ENCODE measurements around the gene BANP.
"Not testable (repeated sequence)": the region's sequence is repeated elsewhere in the genome, so short reads cannot be mapped to it uniquely, and the experiment has no call there.

Gene BANP

DNA sequence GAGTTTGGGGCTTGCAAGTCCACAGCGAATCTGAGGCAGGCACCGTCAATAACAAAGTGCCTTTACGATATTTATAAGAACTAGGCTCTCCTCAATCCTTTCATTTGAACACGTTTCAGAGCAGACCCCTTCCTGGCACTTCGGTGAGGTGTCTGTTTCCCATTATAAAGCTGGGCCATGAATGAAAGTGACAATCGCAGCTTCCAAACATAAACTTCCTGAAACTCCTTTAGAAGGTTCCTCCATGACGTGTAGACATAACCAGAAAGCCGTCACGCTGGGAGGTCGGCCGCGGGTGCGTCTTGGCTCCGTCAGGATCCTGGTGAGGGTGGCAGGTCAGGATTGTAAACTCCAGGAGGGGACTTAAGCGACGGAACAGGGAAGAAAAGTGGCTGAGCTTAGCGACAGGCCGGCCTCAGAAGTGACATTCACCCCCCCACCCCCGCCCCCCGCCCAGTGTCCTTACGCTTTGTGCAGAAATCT is 150.4 kb downstream of the BANP start:
- not testable (repeated sequence) for DNase-seq (ENCODE audit: low read depth in 2 of 2)

DNA sequence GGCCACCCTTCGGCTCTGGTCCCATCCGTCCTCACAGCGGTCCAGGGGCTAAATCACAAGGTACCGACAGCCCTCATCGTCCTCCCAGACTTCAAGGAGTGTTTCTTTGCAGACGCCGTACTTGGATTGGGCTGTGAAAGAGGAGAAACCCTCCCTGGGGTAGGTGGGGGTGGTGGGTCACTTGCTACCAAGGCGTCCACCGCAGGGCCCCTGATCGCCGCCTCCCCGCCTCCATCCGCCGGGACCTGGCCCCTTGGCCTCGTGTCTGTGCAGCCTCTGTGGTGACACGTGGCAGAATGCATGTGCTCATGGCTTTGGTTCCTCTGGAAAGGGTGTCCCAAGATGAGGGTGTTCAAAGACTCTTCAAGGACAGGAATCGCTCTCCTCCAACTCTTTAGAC is 151.4 kb downstream of the BANP start:
- DNase-seq (ENCODE audit: low read depth in 2 of 2), result no peak

DNA sequence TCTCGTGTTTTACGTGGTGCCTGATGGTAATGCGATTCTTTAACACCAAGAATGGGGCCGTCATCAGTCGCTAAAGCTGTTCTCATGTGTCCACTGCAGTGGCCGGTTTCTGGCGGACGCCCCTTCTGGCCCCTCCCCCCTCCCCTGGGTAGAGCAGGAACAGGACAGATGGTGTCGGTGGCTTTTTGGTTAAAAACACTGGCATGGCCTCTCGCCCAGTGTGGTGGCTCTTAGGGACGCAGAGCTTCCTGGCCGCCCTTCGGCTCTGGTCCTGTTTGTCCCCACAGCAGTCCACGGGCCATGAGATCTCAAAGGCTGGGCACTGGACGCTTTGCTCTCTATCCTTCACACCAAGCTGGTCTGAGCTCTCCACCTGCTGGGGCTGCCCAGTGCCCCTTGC is 151.8 kb downstream of the BANP start:
- DNase-seq (ENCODE audit: low read depth in 2 of 2), result no peak

DNA sequence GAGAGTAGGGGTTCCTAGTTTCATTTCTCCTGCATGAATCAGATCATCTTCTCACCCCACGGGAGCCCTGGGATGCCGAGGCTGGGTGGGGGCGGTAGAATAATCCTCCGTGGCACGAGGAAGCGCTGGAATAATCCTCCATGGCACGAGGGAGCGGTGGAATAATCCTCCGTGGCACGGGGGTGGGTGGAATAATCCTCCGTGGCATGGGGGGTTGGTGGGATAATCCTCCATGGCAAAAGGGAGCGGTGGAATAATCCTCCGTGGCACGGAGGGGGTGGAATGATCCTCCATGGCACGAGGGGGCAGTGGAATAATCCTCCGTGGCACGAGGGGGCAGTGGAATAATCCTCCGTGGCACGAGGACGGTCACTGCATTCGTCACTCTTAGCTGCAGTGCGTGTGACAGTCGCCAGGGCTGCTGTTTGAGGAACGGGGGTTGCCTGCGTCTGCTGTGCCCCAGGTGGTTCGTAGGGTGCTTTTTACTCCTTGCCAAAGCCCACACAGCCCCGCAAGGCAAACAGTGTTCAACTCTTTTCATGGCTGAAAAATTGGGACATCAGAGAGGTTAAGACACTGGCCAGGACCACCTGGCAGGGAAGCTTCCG is 152.5 kb downstream of the BANP start:
- no peak for DNase-seq (ENCODE audit: low read depth in 2 of 2)

DNA sequence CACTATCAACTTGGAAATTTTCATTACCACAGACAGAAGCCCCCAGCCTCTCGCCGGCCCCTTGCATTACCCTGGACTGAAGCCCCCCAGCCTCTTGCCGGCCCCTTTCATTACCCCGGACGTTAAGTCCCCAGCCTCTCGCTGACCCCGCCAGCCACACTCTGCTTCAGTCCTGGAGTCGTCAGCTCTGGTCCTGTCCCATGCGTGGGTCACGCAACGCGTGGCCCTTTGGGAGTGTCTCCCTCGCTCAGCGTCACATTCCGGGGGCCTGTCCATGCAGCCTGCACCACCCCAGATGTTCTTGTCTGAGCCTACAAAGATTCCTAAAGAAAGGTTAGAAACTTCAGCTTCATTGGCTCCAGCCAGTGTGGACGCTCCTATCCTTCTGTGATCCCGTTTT is 153.1 kb downstream of the BANP start:
- not testable (repeated sequence) for DNase-seq (ENCODE audit: low read depth in 2 of 2)

DNA sequence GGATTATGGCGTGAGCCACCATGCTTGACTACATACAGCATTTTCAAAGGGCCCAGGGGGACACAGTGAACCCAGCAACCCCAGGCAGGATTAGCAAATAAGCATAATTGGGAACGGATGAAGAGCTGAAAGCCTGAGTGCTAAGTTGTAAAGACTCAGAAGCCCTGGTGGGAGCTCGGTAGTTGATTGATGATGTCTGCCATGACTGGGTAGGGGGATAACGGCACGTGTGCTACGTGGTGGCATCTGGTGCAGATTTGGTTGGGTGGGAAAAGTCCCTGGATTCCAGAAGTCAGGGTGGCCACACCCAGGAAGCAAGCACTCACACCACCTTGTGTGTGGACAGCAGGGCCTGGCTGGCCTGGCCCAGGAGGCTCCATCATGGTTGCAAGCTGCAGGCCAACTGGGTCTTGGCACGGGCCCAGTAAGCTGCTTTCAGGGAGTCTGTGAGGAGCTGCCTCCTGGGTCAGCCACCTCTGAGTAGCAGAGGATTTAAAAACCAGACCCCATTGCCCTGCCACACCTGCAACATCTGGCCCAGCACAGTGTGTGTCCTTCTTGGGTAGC is 154.4 kb downstream of the BANP start:
- not testable (repeated sequence) for DNase-seq (ENCODE audit: low read depth in 2 of 2)

DNA sequence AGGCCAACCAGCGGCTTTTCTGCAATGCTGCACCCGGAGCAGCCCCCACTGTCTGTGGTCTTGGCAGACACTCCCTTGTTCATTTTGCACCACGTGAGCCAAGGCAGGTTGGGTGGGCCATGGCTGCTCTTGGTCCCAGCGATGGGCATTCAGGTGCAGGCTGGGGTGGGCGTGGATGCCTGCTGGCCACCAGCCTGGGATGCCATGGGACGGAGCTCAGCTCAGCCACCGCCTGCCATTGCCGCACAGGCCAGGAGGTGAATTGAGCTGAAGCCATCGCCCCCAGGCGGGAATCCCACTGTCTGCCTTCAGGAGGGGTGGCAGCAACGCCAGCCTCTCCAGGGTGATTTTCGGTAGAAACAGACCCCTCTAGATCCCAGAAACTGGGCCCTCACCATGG is 155.3 kb downstream of the BANP start:
- not testable (repeated sequence) for DNase-seq (ENCODE audit: low read depth in 2 of 2)

DNA sequence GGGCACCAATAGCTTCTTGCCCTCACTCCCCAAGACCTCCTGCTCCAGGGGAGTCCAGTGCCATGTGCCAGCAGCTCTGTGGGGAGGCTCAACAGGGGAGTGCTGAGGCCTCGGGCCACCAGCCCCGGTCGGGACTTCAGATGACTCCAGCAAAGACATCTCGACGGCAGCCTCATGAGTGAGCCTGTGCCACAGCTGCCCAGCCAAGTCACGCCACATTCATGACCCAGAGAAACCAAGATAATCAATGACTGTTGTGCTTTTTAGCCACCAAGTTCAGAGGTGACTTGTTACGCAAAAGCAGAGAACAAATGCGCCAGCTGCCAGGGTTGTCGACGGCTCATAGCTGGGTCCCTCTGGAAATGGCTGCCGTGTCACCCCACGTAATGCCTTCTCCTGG is 157.5 kb downstream of the BANP start:
- no peak for DNase-seq (ENCODE audit: low read depth in 2 of 2)

DNA sequence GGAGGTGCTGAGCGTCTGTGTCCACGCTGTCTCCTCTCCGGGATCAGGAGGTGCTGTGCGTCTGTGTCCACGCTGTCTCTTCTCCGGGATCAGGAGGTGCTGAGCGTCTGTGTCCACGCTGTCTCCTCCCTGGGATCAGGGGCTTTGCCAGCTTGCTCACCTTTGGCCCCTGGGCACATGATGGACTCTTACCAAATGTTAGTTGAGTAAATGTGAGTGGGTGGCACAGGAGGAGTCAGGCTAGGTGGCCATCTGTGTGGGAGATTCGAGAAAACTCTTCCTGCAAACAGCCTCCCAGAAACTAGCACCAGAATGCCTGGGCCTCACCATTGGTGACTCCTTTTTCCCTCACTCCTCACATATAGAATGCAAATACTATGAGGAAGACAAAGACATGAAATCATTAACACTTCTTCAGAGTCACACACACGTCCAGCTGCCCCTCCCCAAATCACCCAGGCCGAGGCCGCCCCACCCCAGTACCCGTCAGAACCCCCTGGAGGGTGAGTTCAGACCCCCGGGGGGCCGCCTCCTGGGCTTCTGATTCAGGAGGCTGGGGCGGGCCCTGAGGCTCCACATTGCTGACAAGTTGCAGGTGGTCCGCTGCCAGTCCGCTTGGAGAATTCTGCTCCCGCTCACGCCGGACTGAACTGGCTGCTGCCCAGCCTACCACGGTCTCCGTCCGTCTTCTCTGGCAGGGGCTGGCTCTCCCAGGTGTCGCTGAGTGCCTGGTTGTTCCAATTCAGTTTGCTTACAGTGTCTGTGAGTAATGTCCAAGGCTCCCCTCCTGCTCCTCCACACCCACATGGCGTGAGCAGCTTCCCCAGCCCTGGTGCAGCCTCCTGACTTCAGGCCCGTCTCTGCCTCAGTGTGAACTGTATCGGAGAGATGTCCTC is 158.7 kb downstream of the BANP start:
- not testable (repeated sequence) for DNase-seq (ENCODE audit: low read depth in 2 of 2)

DNA sequence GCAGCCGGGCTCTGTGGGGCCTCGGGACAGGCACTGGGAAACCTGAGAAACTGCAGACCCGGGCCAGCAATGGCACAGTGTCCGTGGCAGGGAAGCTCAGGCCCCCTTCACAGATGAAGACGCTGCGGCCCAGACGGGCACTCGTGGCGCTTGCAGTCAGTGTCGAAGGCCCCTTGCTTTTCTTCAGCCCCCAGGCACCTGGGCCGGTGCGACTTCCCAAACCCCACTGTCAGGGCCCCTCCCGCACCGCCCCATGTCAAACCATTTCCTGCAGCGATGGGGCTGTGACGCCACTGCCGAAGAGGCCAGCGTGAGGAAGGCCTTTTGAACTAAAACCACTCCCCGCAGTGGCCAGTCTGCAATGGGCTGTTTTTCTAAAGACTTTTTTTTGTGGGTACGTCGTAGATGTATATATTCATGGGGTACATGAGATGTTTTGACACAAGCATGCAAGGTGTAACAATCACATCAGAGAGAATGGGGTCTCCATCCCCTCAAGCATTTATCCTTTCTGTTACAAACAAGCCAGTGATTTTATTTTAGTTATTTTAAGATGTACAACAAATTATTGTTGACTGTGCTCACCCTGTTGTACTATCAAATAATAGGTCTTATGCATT is 159.8 kb downstream of the BANP start:
- DNase-seq (ENCODE audit: low read depth in 2 of 2), result not testable (repeated sequence)

DNA sequence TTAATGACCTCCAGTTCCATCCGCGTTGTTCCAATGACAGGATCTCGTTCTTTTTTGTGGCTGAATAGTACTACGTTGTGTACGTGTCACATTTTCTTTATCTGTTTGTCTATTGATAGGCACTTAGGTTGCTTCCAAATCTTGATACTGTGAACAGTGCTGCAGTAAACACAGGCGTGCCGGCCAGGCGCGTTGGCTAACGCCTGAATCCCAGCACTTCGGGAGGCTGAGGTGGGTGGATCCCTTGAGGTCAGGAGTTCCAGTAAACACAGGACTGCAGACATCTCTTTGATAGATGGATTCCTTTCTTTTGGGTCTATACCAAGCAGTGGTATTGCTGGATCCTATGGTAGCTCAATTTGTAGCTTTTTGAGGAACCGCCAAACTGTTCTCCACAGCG is 160.7 kb downstream of the BANP start:
- not testable (repeated sequence) for DNase-seq (ENCODE audit: low read depth in 2 of 2)

DNA sequence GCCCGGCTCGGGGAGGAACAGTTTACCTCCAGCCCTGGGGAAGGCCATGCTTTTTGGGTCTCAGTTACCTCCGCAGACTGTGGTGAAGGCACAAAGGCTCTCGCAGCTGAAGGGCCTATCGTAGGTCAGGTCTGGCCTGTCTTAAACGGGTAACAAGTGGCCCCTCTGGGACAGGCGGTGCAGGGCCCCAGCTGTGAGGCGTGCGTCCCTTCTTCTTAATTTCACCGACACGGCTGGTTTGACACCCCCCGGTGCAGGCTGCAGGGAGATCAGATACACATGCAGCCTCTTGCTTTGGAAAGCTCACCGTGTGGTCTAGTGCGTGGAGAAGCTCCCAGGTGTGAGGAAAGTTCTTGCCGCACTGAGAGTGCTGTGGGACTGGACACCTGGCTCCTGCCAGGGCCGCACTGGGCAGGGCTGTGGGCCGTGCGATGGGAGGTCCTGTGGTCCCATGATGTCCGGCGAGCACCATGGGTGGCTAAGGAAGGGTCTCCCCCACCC is 162.4 kb downstream of the BANP start:
- no peak for DNase-seq (ENCODE audit: low read depth in 2 of 2)

DNA sequence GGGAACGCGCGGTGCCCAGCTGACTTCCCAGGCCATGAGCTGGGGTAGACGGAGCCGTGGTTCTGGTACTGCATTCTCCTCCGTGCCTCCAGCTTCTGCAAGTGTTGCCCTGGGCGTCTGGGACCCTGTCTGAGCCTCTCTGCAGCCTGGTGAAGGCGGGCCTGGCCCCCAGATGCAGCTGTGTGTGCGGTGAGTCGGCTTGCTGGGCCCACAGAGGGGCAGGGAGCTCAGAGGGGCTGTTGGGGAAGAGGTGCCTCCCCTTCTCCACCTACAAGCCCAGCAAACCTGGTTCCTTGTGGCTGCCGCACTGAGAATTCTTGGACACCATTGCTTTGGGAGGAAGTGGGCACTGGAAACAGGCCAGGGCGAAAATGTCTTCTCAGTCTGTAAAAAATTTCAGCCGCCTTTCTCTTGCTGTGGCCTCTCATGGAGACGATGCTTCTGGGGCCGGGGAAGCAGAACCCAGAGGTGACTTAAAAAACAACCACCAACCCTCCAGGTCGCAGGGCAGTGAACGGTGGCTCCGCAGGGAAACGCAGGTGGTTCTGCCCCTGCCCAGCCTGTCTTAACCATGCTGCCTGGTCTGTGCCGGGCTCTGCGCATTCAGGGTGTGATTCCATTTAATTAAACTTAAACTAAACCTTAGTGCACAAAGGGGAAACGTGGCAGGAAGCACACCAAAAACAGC is 163.5 kb downstream of the BANP start:
- DNase-seq (ENCODE audit: low read depth in 2 of 2), result not testable (repeated sequence)

DNA sequence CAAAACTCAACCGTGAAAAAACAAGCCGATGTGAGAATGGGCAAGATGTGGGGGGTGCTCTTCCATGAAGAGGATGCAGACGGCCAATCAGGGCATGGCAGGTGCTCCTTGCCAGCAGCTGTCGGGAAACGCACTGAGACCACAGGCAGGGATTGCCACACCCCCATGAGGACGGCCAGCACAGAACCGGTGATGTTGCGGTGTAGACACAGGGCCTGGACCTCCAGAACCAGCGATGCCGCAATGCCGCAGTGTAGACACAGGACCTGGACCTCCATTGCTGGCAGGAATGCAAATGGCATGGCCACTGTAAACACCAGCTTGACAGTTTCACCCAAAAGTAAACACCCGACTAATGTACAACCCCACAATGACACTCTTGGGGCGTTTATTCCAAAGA is 164.9 kb downstream of the BANP start:
- DNase-seq (ENCODE audit: low read depth in 2 of 2), result no peak

DNA sequence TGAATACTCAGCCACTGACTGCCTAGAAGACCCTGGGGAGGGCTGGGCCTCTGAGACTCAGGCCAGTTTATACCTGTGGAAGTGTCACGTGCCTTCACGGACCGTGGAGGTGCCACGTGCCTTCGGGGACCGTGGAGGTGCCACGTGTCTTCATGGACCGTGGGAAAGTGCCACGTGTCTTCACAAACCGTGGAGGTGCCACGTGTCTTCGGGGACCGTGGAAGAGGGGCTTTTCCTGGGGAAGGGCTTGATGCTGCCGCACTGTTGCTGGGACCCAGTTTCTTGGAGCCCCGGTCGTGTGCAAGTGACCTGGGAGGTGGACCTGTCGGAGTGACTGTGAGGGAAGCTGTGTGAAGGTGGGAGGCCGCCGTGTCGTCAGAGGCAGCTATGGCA is 166.2 kb downstream of the BANP start:
- no peak for DNase-seq (ENCODE audit: low read depth in 2 of 2)

DNA sequence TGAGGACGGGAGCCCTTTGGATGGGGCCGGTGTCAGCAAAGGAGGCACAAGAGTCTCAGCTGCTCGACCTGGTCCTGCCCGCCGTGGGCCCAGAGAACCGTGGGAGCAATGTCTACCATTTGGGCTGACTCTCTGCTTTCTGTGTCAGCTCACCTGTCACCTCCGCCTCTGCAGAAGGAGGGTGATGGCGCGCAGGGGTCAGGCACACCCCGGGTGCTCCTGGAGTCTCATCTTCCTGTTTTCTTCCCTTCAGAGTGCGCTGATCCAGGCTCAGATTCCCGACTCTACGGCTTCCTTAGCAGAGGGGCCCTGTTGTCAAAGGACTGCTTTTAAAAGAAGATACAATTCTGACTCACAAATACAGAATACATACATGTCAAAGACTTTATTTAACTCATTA is 167.1 kb downstream of the BANP start:
- no peak for DNase-seq (ENCODE audit: low read depth in 2 of 2)

DNA sequence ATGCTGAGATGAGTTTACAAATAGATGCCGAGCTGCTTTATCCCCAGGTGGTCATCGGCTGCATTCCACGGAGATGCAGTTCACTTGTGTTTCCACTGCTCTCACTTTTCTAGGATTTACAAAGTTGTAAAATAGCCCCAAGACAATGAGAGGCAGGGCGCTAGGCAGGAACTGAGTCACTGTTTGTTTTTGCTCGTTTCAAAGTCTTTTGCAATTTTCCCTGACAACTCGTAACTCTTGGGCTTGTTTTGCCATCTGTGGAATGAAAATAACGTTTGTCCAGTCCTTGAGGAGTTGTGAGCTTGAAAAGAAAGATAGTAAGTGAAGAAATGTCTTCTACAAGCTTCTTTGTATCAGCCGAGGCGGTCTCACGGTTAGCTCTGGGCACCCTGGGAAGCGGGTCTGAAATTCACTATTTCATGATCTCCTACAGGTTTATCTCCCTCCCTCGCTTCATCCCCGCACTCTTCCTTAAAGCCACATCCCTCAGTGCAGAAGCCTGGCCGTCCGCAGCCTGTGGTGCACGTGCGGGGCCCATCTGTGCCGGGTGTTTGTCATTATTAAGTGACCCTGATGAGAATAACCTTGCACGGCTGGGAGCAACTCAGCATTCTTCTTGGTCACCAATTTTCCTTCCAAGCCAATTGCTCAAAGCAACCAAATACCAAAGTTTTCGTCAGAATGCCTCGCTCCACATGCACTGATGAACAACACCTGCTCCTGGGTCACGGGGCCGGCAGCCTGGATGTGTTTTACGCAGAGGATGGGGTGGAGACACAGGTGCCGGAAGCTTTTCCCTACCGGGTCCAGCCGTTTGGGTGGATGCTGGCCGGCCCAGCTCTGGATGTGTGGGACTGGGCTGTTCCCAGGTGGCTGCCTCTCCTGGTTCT is 167.9 kb downstream of the BANP start:
- not testable (repeated sequence) for DNase-seq (ENCODE audit: low read depth in 2 of 2)

DNA sequence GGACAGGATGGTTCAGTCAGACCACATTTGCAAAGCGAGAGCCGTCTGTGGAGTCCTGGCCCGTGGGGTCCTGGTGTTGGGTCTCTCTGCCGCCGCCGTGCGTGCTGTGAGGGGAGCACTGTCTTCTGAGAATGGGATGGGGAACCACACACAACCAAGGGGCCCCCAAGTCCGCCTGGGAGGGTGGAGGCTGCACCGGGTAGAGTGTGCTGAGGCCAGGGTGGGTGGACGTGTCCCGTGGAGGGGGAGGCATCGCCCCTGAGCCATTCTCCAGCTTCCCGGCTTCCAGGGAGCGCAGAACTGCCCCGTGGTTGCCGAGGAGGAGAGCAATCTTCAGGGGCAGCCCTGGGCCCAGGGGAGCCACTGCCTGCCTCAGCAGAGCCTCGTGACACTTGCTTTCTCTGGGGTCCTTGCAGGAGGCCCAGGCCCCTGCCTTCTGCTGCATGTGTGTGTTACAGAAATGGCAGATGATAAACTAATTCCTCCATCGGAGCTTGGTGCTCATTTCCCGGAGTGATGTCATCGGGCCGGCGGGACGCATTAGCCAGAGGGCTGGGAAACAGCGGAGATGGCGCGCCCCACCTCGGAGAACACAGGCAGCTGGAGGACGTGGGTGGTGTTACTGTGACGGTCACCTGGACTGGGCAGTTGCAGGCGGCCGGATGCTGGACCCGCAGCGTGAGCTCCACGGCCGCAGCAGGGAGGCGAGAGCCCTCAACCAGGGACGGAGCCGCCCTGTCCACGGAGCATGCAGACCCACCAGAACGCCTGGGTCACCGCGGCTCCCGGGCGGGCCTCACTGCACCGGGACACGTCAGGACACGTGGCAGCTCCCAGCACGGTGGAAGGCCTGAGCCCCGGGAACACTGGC is 168.9 kb downstream of the BANP start:
- not testable (repeated sequence) for DNase-seq (ENCODE audit: low read depth in 2 of 2)

DNA sequence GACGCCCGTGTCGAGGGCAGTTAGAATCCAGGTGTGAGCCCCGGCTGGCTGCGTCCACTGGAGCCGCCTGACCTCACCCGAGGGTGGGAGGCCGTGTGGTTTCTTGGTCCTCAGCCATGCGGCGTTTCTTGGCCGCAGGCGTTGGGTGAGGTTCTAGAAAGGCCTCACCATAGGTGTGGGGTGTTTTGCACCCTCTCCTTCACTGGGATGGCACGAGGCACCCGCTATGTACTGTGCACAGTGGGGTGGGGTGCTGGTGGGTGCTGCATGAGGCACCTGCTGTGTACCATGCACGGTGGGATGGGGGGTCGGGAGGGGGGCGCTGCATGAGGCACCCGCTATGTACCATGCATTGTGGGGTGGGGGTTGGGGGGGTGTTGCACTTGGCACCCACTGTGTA is 169.6 kb downstream of the BANP start:
- DNase-seq (ENCODE audit: low read depth in 2 of 2), result no peak

DNA sequence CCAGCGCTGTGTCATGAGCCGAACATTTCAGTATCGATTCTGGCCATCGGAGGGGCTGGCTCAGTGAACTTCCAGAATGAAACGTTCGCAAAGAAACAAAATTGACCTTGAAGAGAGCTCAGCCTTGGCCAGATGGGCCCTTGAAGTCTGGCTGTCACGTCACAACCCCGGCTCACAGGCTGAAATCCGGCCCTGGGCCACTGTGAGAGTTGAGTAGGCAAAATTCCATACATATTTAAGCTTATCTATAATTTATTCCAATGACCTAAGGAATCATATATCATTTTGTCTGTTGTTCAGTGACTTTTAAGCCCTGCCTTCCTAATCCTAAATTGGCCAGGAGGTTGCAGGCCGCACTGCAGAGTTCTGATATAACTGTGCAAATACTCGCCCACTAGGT is 170.2 kb downstream of the BANP start:
- not testable (repeated sequence) for DNase-seq (ENCODE audit: low read depth in 2 of 2)

Data from stimulated activated CD4-positive, alpha-beta T cell treated with anti-CD3 and anti-CD28 coated beads, Interleukin-4, amount 100 ng/mL, for 48 hours (primary cell).